Hematopoietic multipotent progenitor cell treated with erythropoietin and hydrocortisone succinate and interleukin-3 and kit ligand, for 15 days (in vitro differentiated cells): Measurements from ENCODE around the gene SELP.

Source experiments
- DNase-seq: peaks from one replicate; pipeline ENCODE4 v3.0.0-alpha.2; 2015; ENCODE audit warnings: low spot score

SELP gene

GRCh38 chr1:169576241-169576934 lies 53.5 kb downstream of the SELP start:
- no peak for DNase-seq

- DNase-seq, result no peak
Observed at GRCh38 chr1:169574336-169574735, 55.6 kb downstream of the SELP start.

- DNase-seq, result no peak
Observed at GRCh38 chr1:169572187-169572586, 57.7 kb downstream of the SELP start.

GRCh38 chr1:169571450-169571849 lies 58.5 kb downstream of the SELP start:
- DNase-seq, result no peak

- no peak for DNase-seq
Observed at GRCh38 chr1:169570172-169570574, 59.8 kb downstream of the SELP start.

GRCh38 chr1:169568497-169568896 lies 61.4 kb downstream of the SELP start:
- DNase-seq, result no peak

- no peak for DNase-seq
Observed at GRCh38 chr1:169565335-169566271, 64.3 kb downstream of the SELP start.

GRCh38 chr1:169563650-169564049 lies 66.3 kb downstream of the SELP start:
- DNase-seq, result no peak

GRCh38 chr1:169563019-169563615 lies 66.8 kb downstream of the SELP start:
- no peak for DNase-seq

GRCh38 chr1:169561692-169562091 lies 68.2 kb downstream of the SELP start:
- DNase-seq, result no peak

GRCh38 chr1:169557131-169557530 lies 72.8 kb downstream of the SELP start:
- no peak for DNase-seq

GRCh38 chr1:169550294-169550693 lies 79.6 kb downstream of the SELP start:
- no peak for DNase-seq

- no peak for DNase-seq
Observed at GRCh38 chr1:169548282-169548681, 81.6 kb downstream of the SELP start.

GRCh38 chr1:169546087-169546995 lies 83.6 kb downstream of the SELP start:
- DNase-seq, result peak; percentile 56

- no peak for DNase-seq
Observed at GRCh38 chr1:169545472-169545871, 84.5 kb downstream of the SELP start.

GRCh38 chr1:169538998-169539871 lies 90.7 kb downstream of the SELP start:
- no peak for DNase-seq
